Measurements from ENCODE around the gene CAMTA1.
"Not testable (repeated sequence)": the region's sequence is repeated elsewhere in the genome, so short reads cannot be mapped to it uniquely, and the experiment has no call there.

The CAMTA1 gene

GRCh38 chr1:6909857-6910256 lies 124.6 kb downstream of the CAMTA1 start:
- no peak for DNase-seq

GRCh38 chr1:6911021-6911941 lies 126.0 kb downstream of the CAMTA1 start:
- no peak for DNase-seq

- no peak for DNase-seq
Measured at GRCh38 chr1:6911974-6912373, 126.7 kb downstream of the CAMTA1 start.

GRCh38 chr1:6912518-6912917 lies 127.3 kb downstream of the CAMTA1 start:
- DNase-seq, result no peak

- DNase-seq, result no peak
Measured at GRCh38 chr1:6913086-6913485, 127.8 kb downstream of the CAMTA1 start.

GRCh38 chr1:6914706-6915105 lies 129.5 kb downstream of the CAMTA1 start:
- no peak for DNase-seq

- no peak for DNase-seq
Measured at GRCh38 chr1:6915999-6916565, 130.8 kb downstream of the CAMTA1 start.

GRCh38 chr1:6917067-6917466 lies 131.8 kb downstream of the CAMTA1 start:
- no peak for DNase-seq

GRCh38 chr1:6918186-6918924 lies 133.1 kb downstream of the CAMTA1 start:
- DNase-seq, result no peak

- no peak for DNase-seq
Measured at GRCh38 chr1:6918925-6919511, 133.8 kb downstream of the CAMTA1 start.

GRCh38 chr1:6921506-6921905 lies 136.3 kb downstream of the CAMTA1 start:
- not testable (repeated sequence) for DNase-seq

GRCh38 chr1:6922096-6922931 lies 137.1 kb downstream of the CAMTA1 start:
- DNase-seq, result no peak

- no peak for DNase-seq
Measured at GRCh38 chr1:6923012-6923411, 137.8 kb downstream of the CAMTA1 start.

- no peak for DNase-seq
Measured at GRCh38 chr1:6923416-6923815, 138.2 kb downstream of the CAMTA1 start.

- no peak for DNase-seq
Measured at GRCh38 chr1:6923955-6924881, 139.0 kb downstream of the CAMTA1 start.

- DNase-seq, result no peak
Measured at GRCh38 chr1:6924891-6925290, 139.6 kb downstream of the CAMTA1 start.

- no peak for DNase-seq
Measured at GRCh38 chr1:6927626-6928025, 142.4 kb downstream of the CAMTA1 start.

GRCh38 chr1:6928106-6928885 lies 143.0 kb downstream of the CAMTA1 start:
- no peak for DNase-seq

- DNase-seq, result no peak
Measured at GRCh38 chr1:6930732-6931300, 145.6 kb downstream of the CAMTA1 start.

- no peak for DNase-seq
Measured at GRCh38 chr1:6935361-6935883, 150.2 kb downstream of the CAMTA1 start.

Data from bone marrow (tissue), 2 donors.